Parathyroid adenoma (tissue), 2 donors: ENCODE results near the gene PRDM2.

ENCODE experiments used
- H2AFZ ChIP-seq: fragments of 300-600 bp; sonication (generic); one replicate; pipeline ENCODE4 v1.7.0; 2017; ENCODE audit warnings: antibody characterized with exemption, mild to moderate bottlenecking
- H3K27ac ChIP-seq: fragments of 300-600 bp; sonication (generic); one replicate; pipeline ENCODE4 v1.7.0; 2017
- H3K27me3 ChIP-seq: fragments of 300-600 bp; sonication (generic); one replicate; pipeline ENCODE4 v1.7.0; 2017; ENCODE audit warnings: low read length; ENCODE audit not compliant: control insufficient read depth, insufficient read depth
- H3K36me3 ChIP-seq: fragments of 300-600 bp; sonication (generic); one replicate; pipeline ENCODE4 v1.7.0; 2017; ENCODE audit warnings: low read length; ENCODE audit not compliant: control insufficient read depth, insufficient read depth
- H3K4me1 ChIP-seq: fragments of 300-600 bp; sonication (generic); one replicate; pipeline ENCODE4 v1.7.0; 2017; ENCODE audit warnings: control low read depth
- H3K4me2 ChIP-seq: fragments of 300-600 bp; sonication (generic); one replicate; pipeline ENCODE4 v1.7.0; 2017; ENCODE audit warnings: low read length
- H3K4me3 ChIP-seq: fragments of 300-600 bp; sonication (generic); one replicate; pipeline ENCODE4 v1.7.0; 2017; ENCODE audit warnings: low read depth, low read length
- H3K79me2 ChIP-seq: fragments of 300-600 bp; sonication (generic); one replicate; pipeline ENCODE4 v1.7.0; 2017; ENCODE audit warnings: control low read depth
- H3K9ac ChIP-seq: fragments of 300-600 bp; sonication (generic); one replicate; pipeline ENCODE4 v1.7.0; 2017; ENCODE audit warnings: mild to moderate bottlenecking
- H3K9me3 ChIP-seq: fragments of 300-600 bp; sonication (generic); one replicate; pipeline ENCODE4 v1.7.0; 2017; ENCODE audit warnings: low read length; ENCODE audit not compliant: control insufficient read depth
- CTCF ChIP-seq: fragments of 300-600 bp; sonication (generic); IDR thresholded peaks from one replicate; pipeline ENCODE4 v1.7.0; 2017; ENCODE audit warnings: antibody characterized with exemption, mild to moderate bottlenecking
- donor health status: primary hyperparathyroidism.

PRDM2 gene

GRCh38 chr1:13830616-13831280, 130.8 kb downstream of the PRDM2 start:
- no peak overlapping the region for H3K4me3 ChIP-seq
- no peaks in the 10 kb centered on the region for H3K9me3 ChIP-seq
- no peak overlapping the region for H3K27ac ChIP-seq
- no peak overlapping the region for H3K9ac ChIP-seq
- no peaks in the 10 kb centered on the region for H3K36me3 ChIP-seq
- no peak for TF ChIP-seq CTCF
- no peak overlapping the region for H3K4me2 ChIP-seq
- no peaks in the 10 kb centered on the region for H3K4me1 ChIP-seq
- H3K79me2 ChIP-seq = no peaks in the 10 kb centered on the region
- no peak overlapping the region for H2AFZ ChIP-seq
- no peaks in the 10 kb centered on the region for H3K27me3 ChIP-seq

GRCh38 chr1:13832100-13832499, 132.1 kb downstream of the PRDM2 start:
- Histone ChIP-seq H3K4me3 (no peak overlapping the region), H3K9ac (no peak overlapping the region), H3K79me2 (no peaks in the 10 kb centered on the region), H3K27me3 (no peaks in the 10 kb centered on the region), H3K9me3 (no peaks in the 10 kb centered on the region), H3K4me2 (no peak overlapping the region), H3K4me1 (no peaks in the 10 kb centered on the region), H2AFZ (no peak overlapping the region), H3K27ac (no peak overlapping the region), H3K36me3 (no peaks in the 10 kb centered on the region)
- no peak for TF ChIP-seq CTCF

- H3K4me1 ChIP-seq = no peaks in the 10 kb centered on the region
- no peaks in the 10 kb centered on the region for H3K36me3 ChIP-seq
- no peak overlapping the region for H3K27ac ChIP-seq
- no peak overlapping the region for H3K4me3 ChIP-seq
- no peaks in the 10 kb centered on the region for H3K9me3 ChIP-seq
- TF ChIP-seq CTCF = no peak
- no peaks in the 10 kb centered on the region for H3K27me3 ChIP-seq
- H3K79me2 ChIP-seq = no peaks in the 10 kb centered on the region
- H3K4me2 ChIP-seq = no peak overlapping the region
- H3K9ac ChIP-seq = no peak overlapping the region
- H2AFZ ChIP-seq = no peak overlapping the region
These were observed 132.5 kb downstream of the PRDM2 start for GRCh38 chr1:13832536-13832935.

GRCh38 chr1:13836136-13836535, 136.1 kb downstream of the PRDM2 start:
- H3K4me1 ChIP-seq = no peaks in the 10 kb centered on the region
- H3K9ac ChIP-seq = no peak overlapping the region
- H3K4me3 ChIP-seq = no peak overlapping the region
- no peak overlapping the region for H3K4me2 ChIP-seq
- no peaks in the 10 kb centered on the region for H3K27me3 ChIP-seq
- no peak overlapping the region for H3K27ac ChIP-seq
- no peaks in the 10 kb centered on the region for H3K36me3 ChIP-seq
- TF ChIP-seq CTCF = no peak
- H3K79me2 ChIP-seq = no peaks in the 10 kb centered on the region
- H2AFZ ChIP-seq = no peak overlapping the region
- no peaks in the 10 kb centered on the region for H3K9me3 ChIP-seq

- Histone ChIP-seq H3K9me3 (no peaks in the 10 kb centered on the region), H3K27me3 (no peaks in the 10 kb centered on the region), H3K4me1 (no peaks in the 10 kb centered on the region), H3K4me2 (no peak overlapping the region), H3K79me2 (no peaks in the 10 kb centered on the region), H3K27ac (no peak overlapping the region), H3K4me3 (no peak overlapping the region), H2AFZ (no peak overlapping the region), H3K9ac (no peak overlapping the region), H3K36me3 (no peaks in the 10 kb centered on the region)
- no peak for TF ChIP-seq CTCF
These were observed 136.6 kb downstream of the PRDM2 start for GRCh38 chr1:13836631-13837030.
